GM19438 (cell line): ENCODE results near the gene NEK3.
"Not testable (repeated sequence)": the region's sequence is repeated elsewhere in the genome, so short reads cannot be mapped to it uniquely, and the experiment has no call there.

Source experiments
- ATAC-seq: cut with Tn5 transposase; IDR thresholded peaks from one replicate; pipeline ENCODE4 v1.9.1; 2021; ENCODE audit warnings: low read depth; ENCODE audit not compliant: unreplicated experiment

Gene NEK3

GRCh38 chr13:52127783-52128702 lies 31.4 kb downstream of the NEK3 start:
- peak; percentile 24 for ATAC-seq

- ATAC-seq: no peak
Observed at GRCh38 chr13:52127378-52127777, 32.0 kb downstream of the NEK3 start.

- no peak for ATAC-seq
Observed at GRCh38 chr13:52125547-52125946, 33.9 kb downstream of the NEK3 start.

GRCh38 chr13:52118595-52118994 lies 40.8 kb downstream of the NEK3 start:
- no peak for ATAC-seq

- no peak for ATAC-seq
Observed at GRCh38 chr13:52118095-52118494, 41.3 kb downstream of the NEK3 start.

GRCh38 chr13:52112591-52112990 lies 46.8 kb downstream of the NEK3 start:
- ATAC-seq: no peak

DNA sequence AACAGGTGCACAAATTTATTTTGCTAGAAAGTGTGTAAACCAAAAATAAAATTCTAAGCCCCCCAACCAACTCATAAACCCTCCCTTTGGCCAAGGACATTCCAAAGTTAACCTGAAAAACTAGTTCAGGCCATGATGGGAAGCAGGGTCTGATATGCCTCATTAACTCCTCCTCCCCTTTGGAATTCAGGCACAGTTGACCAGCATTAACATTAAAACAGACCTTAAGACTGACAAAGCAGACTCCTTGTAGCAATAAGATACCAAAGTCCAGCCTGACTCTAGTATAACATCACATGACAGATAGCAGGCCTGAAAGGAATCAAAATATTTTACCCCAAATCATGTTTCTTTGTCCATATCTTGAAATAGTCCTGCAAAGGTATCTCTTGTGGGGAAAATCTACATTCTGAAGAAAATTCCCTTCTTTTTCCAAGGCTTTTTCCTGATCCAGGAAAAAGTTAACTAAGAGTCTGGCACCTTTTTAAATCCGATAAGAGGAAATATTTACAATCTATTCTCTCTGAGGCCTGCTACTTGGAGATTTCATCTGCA lies 50.2 kb downstream of the NEK3 start:
- no peak for ATAC-seq

- no peak for ATAC-seq
Observed at GRCh38 chr13:52105841-52106240, 53.6 kb downstream of the NEK3 start.

DNA sequence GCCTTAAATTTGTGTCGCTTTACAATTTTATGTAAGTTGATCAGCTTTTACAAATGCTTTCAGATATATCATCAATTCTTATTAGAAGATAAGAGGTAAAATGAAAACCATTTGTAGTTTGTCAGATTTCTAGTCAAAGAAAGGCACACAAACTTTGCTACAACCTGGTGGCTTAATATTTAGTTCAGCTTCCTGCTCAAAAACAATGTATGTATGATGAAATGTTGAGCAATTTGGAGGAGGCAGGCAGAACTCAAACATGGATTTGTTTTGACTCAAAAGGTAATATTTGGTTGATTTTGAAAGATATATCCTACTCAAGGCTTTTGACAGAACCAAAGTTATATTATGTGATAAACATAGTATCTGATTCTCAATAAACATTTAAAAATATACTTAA lies 54.8 kb downstream of the NEK3 start:
- no peak for ATAC-seq

DNA sequence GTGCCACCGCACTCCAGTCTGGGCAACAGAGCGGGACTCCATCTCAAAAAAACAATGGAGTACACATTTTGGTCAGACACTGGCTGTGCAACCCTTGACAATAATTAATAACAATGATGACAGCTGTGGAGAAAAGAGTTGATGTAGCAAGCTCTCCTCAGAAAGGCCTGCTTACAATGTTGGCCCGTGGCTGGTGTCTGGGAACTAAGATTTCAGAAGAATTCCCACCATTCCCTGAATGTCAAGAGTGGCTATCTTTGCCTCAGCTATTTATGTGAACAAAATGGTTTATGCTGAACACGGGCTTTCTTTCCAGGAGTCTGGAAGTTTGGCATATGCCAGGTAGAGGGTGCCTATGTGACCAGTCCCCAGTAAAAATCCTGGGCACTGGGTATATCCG lies 56.0 kb downstream of the NEK3 start:
- ATAC-seq: no peak

GRCh38 chr13:52102423-52102822 lies 57.0 kb downstream of the NEK3 start:
- not testable (repeated sequence) for ATAC-seq

DNA sequence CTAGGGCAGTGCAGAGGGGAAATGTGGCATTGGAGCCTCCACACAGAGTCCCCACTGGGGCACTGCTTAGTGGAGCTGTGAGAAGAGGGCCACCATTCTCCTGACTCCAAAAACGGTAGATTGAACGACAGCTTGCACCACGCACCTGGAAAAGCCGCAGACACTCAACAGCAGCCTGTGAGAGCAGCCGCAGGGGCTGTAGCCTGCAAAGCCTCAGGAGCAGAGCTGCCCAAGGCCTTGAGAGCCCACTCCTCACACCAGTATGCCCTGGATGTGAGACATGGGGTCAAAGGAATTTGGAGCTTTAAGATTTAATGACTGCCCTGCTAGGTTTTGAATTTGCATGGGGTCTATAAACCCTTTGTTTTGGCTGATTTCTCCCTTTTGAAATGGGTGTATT lies 62.2 kb downstream of the NEK3 start:
- no peak for ATAC-seq

DNA sequence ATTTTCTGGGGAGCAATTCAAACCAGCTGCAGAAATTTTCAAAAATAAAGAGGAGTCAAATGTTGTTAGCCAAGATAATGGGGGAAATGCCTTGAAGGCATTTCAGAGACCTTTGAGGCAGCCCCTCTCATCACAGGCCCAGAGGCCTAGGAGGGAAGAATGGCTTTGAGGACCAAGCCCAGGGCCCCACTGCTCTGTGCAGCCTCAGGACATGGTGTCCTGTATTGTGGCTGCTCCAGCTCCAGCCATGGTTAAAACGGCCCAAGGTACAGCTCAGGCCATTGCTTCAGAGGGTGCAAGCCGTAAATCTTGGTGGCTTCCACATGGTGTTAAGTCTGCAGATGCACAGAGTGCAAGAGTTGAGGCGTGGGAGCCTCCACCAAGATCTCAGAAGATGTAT lies 62.6 kb downstream of the NEK3 start:
- no peak for ATAC-seq

DNA sequence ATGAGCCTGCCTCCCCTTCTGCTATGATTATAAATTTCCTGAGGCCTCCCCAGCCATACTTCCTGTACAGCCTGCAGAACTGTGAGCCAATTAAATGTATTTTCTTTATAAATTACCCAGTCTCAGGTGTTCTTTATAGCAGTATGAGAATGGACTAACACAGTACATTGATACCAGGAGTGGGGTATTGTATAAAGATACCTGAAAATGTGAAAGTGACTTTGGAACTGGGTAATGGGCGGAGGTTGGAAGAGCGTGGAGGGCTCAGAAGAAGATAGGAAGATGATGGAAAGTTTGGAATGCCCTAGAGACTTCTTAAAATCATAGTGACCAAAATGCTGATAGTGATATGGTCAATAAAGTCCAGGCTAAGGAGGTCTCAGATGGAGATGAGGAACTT lies 63.3 kb downstream of the NEK3 start:
- no peak for ATAC-seq

- ATAC-seq: no peak
Observed at GRCh38 chr13:52092087-52092486, 67.3 kb downstream of the NEK3 start.

DNA sequence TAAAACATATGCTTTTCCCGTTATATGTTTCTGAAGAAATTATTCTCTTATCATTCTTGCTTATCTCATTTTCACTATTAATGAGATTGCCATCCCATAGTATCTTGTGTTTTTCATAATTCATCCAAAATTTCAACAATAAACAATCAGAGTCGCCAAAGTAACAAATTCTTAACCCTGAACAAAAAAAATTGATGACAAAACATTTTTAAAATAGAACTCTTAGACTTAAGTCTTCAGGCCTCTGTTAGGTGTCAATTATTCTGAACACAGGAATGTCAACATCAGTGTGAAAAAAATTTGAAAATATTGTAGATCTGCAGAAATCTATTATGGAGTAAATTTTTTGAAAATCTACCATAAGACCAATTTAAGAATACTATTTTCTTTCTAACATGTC lies 67.9 kb downstream of the NEK3 start:
- ATAC-seq: no peak

DNA sequence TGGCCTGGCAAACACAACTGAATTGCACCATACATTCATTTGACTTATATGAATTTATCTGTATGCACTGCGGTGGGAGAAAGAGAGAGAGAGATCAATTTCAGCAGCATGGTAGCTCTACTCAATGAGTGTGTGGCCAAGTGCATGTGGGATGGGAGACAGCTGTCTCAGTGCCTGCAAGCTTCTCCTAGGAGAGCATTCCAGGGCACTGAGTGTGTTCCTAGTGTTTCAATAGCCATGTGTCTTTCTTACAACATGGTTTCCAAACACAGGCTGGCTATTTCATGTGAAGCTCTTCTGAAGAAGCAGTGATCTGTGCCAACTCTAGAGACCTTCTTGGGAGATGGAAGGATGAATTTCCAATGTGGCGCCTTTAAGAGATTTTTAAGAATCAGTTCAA lies 74.0 kb downstream of the NEK3 start:
- no peak for ATAC-seq

GRCh38 chr13:52084981-52085380 lies 74.4 kb downstream of the NEK3 start:
- not testable (repeated sequence) for ATAC-seq
